NCI-H1930 (cell line): ENCODE data around the gene MKX.

Experiments
- DNase-seq, 2 experiments: peaks; one replicate each; lab custom pipeline; 2025; lab: John Stamatoyannopoulos, UW

MKX gene

DNA sequence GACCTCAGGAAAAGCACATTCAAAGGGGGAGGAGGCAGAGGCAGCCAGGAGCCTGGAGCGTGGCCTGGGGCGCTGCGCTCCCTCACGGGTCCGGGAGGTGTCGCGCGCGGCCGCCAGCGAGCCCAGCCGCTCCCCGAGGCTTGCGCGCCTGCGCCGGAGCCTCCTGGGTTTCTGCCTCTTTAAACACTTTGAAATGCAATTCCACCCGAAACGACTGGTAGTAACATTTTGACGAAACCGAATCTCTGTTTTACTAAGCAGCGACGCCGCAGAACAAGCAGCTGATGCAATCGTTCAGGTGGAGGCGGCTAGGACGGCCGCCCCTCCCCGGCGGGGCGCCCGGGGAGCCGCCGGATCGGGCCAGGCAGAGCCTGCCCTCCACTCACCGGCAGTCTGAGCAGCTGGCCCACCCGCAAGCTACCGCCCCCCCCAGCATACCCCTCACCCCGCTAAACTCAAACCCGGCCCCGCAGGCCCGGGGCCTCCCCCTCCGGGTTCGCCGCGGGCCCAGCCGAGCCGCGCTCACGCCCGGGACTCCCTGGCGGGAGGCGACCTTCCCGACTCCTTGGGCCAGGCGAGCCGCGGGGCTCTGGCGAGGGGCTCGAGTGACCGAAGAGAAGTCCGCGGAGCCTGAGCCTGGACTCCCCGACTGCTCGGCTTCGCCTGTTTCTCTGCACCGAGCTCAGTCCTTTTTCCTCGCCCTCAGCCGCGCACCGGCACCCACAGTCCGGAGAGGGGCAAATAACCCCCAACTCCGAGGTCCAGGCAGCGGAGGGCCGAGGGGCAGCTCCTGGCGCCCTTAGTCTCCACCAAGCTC, 3.2 kb downstream of the MKX start:
- peak in 1 of 2 experiments; percentile 1 for DNase-seq

DNA sequence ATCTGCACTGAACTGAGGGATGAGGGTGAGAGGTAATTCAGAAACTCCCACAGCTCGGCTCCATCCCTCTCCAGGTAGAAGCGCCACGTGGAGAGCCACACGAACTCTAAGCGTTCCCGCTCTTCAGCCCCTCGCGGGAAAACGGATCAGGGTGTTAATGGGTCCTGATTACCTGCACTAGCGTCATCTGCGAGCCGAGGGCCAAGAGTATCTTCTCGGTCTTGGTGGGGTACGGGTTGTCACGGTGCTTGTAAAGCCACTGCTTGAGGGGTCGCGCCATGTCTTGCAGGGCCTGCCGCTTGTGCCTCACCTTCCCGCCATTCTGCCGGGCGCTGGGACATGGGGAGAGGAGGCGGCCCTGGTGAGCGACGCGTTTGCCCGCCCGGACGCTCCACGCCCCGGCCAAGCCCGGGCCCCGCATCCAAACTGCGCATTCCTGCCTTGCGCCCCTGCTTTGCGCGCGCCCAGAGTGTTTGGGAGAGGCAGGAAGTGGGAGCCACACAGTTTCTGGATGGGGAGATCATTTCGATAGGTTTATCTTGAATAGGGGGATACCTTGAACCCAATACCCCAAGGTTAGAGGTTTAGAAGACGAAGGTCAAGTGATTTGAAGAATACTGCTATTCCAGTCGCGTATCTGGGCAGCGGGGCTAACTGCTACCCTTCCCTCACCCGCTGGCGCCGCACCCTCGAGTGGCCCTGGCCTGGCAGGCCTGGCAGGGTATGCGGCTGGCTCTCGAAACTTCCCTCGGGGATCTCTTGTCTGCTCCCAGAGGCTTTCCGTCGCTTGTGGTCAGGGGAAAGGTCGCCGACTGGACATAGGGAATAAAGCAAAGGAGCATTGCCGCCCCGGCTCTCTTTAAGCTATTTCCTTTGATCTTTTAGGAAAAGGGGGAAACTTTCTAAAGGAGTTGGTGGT, 4.2 kb downstream of the MKX start:
- no peak for DNase-seq

DNA sequence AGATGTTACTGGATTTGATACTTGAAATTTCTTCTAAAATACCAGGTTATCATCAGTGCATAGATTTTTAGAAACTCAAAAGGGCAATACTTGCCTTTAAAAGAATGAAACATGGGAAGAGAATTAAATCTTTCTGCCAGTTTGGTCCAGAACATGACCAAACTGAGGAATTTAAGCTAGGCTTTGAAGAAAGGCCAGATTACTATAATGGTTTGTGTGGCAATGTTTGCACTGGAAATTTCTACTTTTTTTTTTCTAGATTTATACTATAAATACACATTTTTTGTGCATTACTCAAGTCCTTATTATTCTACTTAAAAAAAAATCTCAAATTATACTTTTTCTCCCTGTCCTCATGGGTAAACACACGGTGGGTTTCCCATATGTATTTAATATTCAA, 9.2 kb downstream of the MKX start:
- no peak for DNase-seq

DNA sequence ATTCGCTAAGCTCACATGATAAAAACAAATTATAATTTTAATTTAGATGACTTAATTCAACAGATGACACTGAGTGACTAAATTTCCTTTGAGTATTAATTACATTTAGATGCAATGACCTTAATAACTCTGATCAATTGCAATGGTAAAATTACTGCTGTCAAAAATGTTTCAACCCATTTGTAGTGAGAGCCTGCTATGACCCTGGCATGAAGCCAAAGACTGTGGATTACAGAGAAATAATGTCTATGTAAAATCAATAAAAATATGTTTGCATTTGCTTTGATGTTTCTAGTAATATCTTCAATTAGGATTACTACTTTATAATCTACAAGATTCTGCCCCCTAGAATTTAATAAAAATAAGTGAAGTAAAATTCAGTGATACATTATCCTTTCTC, 15.6 kb downstream of the MKX start:
- no peak for DNase-seq

DNA sequence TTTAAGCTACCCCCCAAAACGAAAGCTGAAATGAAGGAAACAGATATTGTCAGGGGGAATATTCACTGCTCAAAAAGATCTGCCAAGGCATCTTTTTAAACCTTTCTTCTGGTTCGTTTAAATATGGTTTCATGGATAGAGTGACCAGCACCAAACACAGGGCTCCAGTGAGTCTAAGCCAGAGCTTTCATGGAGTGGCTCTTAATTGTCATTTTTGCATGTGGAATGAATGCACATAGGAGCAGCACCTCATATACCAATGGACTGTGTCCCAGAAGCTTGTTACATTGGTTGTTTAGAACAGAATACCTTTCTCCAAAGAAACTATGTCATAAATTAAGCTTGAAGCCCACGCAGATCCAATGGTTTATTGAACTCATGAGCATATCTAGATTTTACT, 17.3 kb downstream of the MKX start:
- no peak for DNase-seq

DNA sequence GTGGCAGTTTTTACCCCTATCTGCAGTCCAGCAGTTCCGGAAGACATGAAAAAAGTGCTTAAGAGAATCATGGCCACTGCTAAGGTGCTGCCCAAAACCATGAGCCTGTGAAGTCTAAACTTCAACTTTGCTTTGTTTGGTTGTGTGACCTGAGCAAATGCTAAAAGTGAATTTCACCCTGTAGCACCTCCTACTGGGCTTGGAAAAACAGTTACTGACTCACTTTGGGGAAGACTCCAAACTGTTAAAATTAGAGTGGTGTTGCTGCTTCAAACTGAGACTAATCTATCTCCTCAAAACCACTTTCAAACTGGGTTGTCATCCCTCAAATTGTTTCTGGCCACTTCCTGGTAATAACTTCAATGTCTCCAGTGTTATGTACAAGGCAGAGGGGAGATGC, 21.3 kb downstream of the MKX start:
- DNase-seq, result no peak

DNA sequence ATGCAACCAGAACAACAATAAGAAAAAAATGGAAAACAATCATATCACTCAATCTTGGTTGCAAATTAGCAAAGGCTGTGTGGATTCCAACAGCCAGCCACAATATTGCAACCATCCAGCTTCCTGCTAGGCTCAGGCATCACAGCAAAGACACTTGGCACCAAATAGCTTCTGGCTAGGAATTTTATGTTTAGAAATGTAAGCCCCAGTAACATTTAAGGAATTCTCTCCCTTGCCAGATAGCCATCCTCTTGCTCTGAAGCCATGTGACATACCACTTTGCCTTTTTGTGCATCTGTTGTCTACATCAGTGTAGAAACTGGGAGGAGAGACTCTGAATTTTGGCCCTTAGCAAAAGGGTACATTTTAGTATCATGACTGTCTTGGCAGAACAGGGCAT, 22.2 kb downstream of the MKX start:
- no peak for DNase-seq

DNA sequence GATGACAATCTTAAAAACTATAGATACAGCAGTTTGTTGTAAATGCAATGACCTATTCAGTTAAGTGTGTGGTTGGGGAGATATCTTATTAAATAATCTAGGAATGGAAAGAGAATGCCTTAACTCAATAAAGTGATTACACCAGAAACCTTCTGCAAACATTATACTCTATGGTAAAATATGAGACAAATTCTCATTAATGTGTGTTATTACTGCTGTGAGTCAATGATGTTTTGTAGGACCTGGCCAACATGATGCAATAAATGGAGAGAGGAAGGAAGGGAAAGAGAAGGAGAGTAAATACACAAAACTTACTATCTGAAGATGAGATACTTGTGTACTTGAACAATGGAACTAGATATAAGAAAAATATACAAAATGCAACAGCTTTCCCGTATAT, 25.1 kb downstream of the MKX start:
- no peak for DNase-seq

DNA sequence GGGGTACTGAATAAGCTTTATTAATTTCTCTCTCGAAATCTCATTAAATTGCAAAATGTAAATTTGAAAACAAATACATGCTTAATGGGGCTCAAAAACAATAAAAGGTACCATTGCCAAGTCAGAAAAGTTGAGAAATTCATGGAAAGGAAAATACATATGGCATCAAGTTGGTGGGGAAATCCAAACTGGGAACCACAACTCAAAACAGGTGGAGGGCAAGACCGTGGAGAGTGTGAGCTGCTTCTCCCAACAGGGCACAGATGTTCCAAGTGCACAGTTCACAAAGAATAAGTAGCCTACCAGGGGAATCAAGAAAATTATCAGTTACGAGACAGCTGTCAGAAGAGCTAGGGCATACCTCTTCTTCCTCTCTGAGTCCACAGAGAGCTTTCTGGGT, 26.6 kb downstream of the MKX start:
- DNase-seq, result no peak

DNA sequence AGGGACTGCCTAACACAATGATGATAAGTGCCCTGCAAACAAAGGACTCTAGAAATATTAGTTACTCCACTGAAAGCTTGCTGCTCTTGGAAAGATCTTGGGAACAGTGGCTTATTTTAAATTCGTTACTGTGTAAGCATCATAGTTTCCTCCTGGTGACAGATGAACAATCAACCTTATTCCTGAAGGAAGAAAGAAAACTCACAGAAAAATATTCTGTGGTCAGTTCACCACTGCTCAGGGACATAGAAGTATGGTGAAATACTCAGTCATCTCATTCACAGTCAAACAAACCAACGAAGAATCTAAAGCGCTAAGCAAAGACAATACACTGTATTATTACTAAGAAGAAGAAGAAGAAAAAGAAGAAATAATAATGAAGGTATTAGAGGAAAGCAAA, 27.8 kb downstream of the MKX start:
- DNase-seq, result no peak

DNA sequence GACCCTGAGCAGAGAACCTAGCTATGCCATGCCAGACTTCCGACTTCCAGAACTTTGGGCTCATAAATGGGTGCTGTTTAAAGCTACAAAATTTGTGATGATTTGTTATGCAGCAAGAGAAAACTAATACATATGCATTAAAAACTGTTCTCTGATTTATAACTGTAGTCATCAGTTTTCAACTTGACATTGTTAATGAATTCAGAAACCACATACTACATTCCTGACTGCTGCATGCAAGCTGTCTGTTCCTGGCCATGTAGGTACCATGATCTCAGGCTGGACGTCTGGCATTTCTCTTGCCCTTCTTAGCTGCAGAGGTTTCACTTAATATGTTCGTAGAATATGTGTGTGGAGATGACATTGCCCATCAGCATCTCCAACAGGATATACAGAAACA, 28.4 kb downstream of the MKX start:
- no peak for DNase-seq

DNA sequence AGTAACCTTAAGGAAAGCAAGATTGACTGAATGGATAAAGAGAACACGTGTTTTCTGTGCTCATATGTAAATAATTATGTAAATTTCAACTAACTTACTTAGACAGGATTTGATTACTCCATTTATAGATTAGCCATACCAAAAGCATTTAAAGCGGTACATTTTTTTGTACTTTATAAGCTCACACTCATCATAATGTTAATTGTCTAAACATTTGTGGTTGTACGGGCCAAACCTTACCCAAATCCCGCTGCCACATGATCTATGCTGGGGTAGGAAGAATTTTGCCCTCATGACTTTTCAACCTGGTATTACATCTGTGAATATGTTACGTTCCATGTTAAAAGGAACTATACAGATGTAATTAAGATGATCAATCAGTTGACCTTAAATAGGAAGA, 29.1 kb downstream of the MKX start:
- DNase-seq, result no peak

DNA sequence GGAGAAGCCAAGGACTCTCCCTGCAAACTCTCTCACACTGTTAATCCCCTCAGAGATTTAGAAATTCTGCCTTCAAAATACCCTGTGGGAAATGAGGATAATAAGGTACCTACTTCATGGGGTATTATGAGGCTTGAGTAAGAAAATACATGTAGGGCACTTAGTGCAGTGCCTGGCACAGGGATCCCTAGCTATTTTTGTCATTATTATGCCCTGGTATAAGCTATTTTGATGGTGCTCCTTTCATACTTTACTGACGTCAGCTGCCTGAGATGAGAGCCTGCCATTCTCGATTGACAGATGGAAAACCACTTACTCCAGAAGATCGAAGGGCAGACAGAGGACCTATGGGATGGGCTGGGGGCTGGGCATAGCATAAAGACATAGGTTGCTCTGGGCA, 30.1 kb downstream of the MKX start:
- no peak for DNase-seq

DNA sequence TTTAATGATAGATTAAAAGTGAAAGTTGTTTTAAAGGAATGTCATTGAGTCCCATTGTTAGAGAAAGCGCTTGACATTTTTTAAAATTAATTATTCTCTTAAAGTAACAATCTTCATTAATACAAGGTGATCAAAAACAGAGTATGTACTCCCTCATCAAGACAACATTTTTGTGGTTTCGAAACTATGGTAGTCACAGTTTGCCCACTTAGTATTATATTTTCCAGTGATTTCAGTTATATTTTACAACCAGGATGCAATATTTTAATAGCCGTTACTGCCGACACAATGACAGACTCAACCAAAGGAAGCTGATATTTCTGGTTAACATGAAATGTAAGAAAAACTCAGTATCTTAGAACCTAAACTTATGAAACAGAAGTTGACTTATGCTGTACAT, 31.3 kb downstream of the MKX start:
- no peak for DNase-seq

DNA sequence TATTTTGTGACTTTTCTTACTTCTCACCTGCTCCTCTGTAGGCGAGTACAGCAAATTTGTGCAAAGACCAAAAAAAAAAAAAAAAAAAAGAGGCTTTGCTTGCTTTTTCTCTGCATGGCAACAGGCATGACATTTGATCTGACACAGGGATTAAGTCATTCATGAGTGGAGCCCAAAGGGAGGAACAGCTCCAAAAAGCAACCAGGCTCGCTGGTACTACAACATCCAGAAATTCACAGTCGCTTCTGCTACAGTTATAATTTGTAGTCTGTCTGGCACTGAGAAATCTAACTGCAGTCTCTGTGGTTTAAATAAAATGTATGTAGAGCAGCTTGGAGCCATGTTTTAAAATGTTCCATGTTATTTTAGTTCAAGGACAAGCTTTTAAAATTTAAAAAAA, 31.7 kb downstream of the MKX start:
- no peak for DNase-seq

DNA sequence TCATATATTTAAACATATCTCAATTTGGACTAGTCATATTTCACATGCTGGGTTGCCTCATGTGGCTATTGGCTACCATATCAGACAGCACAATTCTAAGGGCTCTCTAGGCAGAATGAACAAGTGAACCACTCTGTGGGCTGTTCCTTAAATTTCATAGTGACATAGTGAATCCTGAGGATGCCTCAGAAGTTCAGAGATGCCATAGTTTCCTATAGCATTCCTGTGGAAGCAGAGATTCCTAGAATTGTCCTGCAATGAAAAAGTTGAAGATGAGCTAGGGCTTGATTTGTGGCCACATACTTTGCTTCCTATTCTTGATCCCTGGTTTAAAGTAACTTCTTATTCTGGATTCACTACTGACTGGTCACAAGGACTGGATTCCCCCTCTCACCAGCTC, 35.6 kb downstream of the MKX start:
- DNase-seq, result no peak

DNA sequence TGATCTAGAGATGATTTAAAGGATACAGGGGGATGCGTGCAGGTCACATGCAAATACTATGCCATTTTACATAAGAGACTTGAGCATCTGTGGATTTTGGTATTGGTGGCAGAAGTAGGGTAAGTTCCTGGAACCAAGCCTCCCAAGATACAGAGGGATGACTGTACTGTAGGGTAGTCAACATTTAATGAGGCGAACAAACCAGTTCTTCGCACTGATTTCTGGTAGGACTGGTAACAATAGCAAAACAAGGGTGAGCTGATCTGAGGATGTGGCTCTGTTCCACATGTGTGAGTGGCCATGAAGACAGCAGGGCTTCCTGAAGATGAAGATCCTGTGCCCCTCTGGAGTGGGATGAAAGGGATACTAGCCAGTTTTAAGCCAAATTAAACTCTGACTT, 36.3 kb downstream of the MKX start:
- DNase-seq, result no peak

DNA sequence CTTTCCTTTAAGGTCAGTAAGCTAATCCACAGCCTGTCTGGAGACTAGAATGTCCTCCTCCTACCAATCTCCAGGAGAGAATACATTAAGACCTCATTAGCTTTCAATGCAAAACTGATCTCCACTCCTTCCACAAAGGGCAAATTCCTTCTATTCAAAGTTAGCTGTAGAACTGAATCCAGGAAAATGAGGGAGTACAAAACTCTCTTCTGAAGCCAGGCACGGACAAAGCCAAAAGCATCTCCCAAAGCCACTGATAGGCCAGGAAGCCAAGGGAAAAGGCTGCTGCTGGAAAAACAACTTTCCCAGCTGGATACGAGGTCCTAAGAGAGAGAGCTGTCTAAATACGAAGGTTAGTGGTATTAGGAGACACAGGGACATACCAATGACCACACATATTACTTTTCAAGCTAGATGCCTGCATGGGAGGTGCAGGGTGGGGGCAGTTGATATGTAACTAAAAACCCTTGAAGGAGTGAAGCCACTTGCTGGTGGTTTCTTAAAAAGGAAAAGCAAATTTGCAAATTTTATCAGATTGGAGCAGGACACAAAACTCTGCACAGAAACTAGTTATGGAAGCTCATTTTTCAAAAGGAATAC, 43.6 kb downstream of the MKX start:
- DNase-seq, result no peak

DNA sequence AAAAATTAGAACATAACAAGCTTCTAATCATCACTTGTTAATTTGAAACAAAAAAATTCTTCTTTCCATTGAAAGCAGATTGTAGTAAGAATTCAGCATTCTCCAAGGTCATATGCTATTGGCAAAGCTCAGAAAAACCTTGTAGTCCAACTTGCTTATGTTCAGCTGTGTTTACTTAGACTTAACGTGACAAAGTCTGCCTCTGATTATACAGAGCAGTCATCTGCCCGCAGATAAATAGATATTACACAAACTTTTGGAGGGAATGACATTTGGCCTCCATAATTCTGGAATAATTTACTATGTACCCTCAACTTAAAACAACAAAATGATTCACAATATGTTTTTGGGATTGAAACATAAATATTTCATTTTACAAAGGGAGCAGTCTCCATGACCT, 45.8 kb downstream of the MKX start:
- DNase-seq, result no peak

DNA sequence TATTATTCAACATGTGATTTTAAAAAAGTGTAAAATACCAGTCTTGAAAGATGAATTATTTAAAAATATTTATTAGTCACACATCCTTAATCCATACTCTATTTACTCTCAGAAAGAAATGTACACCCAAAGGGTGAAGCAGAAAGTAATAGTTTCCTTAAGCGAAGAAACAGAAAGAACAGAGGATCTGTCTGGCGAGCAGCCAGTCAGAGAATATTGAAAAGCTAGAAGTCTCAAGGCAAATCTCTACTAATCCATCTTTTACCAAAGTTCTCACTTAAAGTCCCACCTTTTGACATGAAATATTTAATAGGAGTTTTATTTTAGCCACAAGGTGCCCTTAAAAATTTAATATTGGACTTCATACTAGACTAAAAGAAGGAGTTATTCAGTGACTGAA, 46.7 kb downstream of the MKX start:
- DNase-seq, result no peak

DNA sequence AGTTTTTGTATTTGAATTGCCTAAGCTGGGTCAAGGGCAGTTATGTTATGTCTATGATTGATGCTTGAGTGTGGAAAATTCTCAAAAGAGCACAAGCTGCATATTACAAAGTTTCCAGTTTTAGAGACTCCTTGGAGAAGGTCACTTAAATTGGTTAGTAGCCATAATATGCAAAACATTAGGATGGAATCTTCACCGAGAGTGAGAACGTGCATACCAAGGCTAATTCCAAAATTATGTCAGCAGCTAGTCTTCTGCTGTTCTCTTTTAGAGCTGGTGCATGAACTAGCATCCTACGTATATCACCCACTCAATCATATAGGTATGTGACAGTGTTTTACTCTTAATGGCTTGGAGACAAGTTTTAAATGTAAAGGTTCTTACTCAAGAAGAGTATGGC, 49.2 kb downstream of the MKX start:
- no peak for DNase-seq

DNA sequence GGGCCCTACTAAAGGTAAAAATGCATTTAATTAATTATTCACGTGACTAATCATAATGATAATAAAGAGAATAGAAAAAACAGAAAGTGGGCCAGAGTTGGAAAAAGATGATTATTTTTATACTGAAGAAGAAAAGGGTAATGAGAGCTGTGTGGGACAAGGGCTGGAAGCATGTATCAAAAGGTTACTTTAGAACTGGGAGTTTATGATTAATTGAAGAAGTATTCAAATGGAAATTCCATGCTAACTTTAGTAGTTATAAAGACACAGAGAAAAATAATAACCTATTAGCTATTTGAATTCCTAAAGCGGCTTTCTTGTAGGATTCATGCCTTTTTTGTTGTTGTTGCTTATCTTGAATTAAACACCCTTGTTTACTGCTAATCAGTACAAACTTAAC, 49.9 kb downstream of the MKX start:
- DNase-seq, result no peak

DNA sequence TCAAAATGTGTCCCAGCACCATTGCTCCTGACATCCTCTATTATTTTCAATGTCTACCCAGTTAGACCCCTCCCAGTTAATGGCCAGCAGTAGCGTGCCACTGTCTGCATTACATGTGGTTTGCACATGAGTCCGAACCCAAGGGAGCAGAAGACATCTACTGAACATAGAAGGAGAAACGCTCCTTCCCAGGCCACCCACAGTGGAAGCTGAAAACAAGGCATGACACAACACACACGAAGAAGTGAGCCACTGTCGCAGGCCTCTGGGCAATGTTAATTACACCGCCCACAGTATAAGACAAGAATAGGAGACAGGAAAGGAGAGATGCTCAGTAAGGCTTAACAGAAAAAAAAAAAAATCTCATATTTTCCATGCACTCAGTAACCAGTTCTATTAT, 50.5 kb downstream of the MKX start:
- no peak for DNase-seq
